SK-N-SH treated with all-trans-retinoic acid at 6 μM for 48 hours (cell line): ENCODE results near the gene ACAA1.

Experiments used
- ATAC-seq: fragments of 200-7000 bp; cut with Tn5 transposase; 3 replicates; pipeline ENCODE4 v1.9.1; 2020; ENCODE audit warnings: mild to moderate bottlenecking, moderate library complexity
- ARNTL ChIP-seq: fragments of 450-650 bp; formaldehyde crosslinking; IDR thresholded peaks from 2 replicates; pipeline ENCODE4 v1.5.0; 2020; ENCODE audit warnings: low read depth, mild to moderate bottlenecking, moderate library complexity, borderline replicate concordance
- BACH2 ChIP-seq: fragments of 250-450 bp; sonication (Bioruptor Pico); IDR thresholded peaks from 2 replicates; pipeline ENCODE4 v1.9.0; 2021; ENCODE audit warnings: mild to moderate bottlenecking, borderline replicate concordance
- CREB5 ChIP-seq: fragments of 250-450 bp; sonication (Bioruptor Pico); IDR thresholded peaks from 2 replicates; pipeline ENCODE4 v1.5.1; 2020; ENCODE audit warnings: low read depth, mild to moderate bottlenecking, moderate library complexity
- CSDC2 ChIP-seq: fragments of 250-450 bp; sonication (Bioruptor Pico); IDR thresholded peaks from 2 replicates; pipeline ENCODE4 v1.5.0; 2020; ENCODE audit warnings: mild to moderate bottlenecking, moderate library complexity
- CSRNP3 ChIP-seq: fragments of 250-450 bp; sonication (Bioruptor Pico); IDR thresholded peaks from 2 replicates; pipeline ENCODE4 v1.5.1; 2021; ENCODE audit warnings: mild to moderate bottlenecking, moderate library complexity
- ESRRG ChIP-seq: fragments of 250-450 bp; sonication (Bioruptor Pico); IDR thresholded peaks from 2 replicates; pipeline ENCODE4 v1.6.1; 2021; ENCODE audit warnings: mild to moderate bottlenecking
- GLIS3 ChIP-seq: fragments of 250-450 bp; sonication (Bioruptor Pico); IDR thresholded peaks from 2 replicates; pipeline ENCODE4 v1.5.0; 2020; ENCODE audit warnings: mild to moderate bottlenecking, moderate library complexity
- ISL1 ChIP-seq: fragments of 250-450 bp; sonication (Bioruptor Pico); IDR thresholded peaks from 2 replicates; pipeline ENCODE4 v2.1.2; 2022; ENCODE audit warnings: mild to moderate bottlenecking, moderate library complexity
- PATZ1 ChIP-seq: fragments of 250-450 bp; sonication (Bioruptor Pico); IDR thresholded peaks from 2 replicates; pipeline ENCODE4 v1.8.0; 2020; ENCODE audit warnings: mild to moderate bottlenecking, moderate library complexity, borderline replicate concordance
- POU6F1 ChIP-seq: fragments of 250-450 bp; sonication (Bioruptor Pico); IDR thresholded peaks from 2 replicates; pipeline ENCODE4 v1.8.0; 2021; ENCODE audit warnings: low read depth, mild to moderate bottlenecking, moderate library complexity, borderline replicate concordance
- PPARA ChIP-seq: fragments of 250-450 bp; sonication (Bioruptor Pico); IDR thresholded peaks from 2 replicates; pipeline ENCODE4 v1.5.0; 2020; ENCODE audit warnings: mild to moderate bottlenecking, borderline replicate concordance
- RARB ChIP-seq: fragments of 250-450 bp; sonication (Bioruptor Pico); IDR thresholded peaks from 2 replicates; pipeline ENCODE4 v1.8.0; 2021; ENCODE audit warnings: mild to moderate bottlenecking, moderate library complexity
- SNAI2 ChIP-seq: fragments of 250-450 bp; sonication (Bioruptor Pico); IDR thresholded peaks from 2 replicates; pipeline ENCODE4 v1.5.0; 2020; ENCODE audit warnings: mild to moderate bottlenecking, moderate library complexity
- TCF4 ChIP-seq: fragments of 250-450 bp; sonication (Bioruptor Pico); IDR thresholded peaks from 2 replicates; pipeline ENCODE4 v1.8.0; 2021; ENCODE audit warnings: mild to moderate bottlenecking, moderate library complexity, borderline replicate concordance
- TOX ChIP-seq: fragments of 250-450 bp; sonication (Bioruptor Pico); IDR thresholded peaks from 2 replicates; pipeline ENCODE4 v1.8.0; 2021; ENCODE audit warnings: mild to moderate bottlenecking, moderate library complexity, borderline replicate concordance
- ZC3H10 ChIP-seq: fragments of 250-450 bp; sonication (Bioruptor Pico); IDR thresholded peaks from 2 replicates; pipeline ENCODE4 v1.5.1; 2021; ENCODE audit warnings: mild to moderate bottlenecking, moderate library complexity
- ZFP3 ChIP-seq: fragments of 250-450 bp; sonication (Bioruptor Pico); IDR thresholded peaks from 2 replicates; pipeline ENCODE4 v1.5.0; 2020; ENCODE audit warnings: mild to moderate bottlenecking, moderate library complexity
- ZFP30 ChIP-seq: fragments of 450-650 bp; formaldehyde crosslinking; IDR thresholded peaks from 2 replicates; pipeline ENCODE4 v1.5.0; 2022; ENCODE audit warnings: mild to moderate bottlenecking, moderate library complexity
- ZNF565 ChIP-seq: fragments of 450-650 bp; formaldehyde crosslinking; conservative IDR thresholded peaks from 2 replicates; pipeline ENCODE4 v1.5.0; 2020; ENCODE audit warnings: low read depth, mild to moderate bottlenecking, moderate library complexity
- ZNF70 ChIP-seq: fragments of 450-650 bp; formaldehyde crosslinking; IDR thresholded peaks from 2 replicates; pipeline ENCODE4 v1.5.0; 2020; ENCODE audit warnings: mild to moderate bottlenecking, moderate library complexity
- ZNF8 ChIP-seq: fragments of 450-650 bp; formaldehyde crosslinking; IDR thresholded peaks from 2 replicates; pipeline ENCODE4 v1.5.0; 2020; ENCODE audit warnings: mild to moderate bottlenecking, moderate library complexity

Gene ACAA1

GRCh38 chr3:38170722-38171121 lies 33.8 kb upstream of the ACAA1 start:
- no peak for ATAC-seq
- TF ChIP-seq SNAI2 (CRISPR knock-in tag) (no peak), RARB (no peak), ESRRG (CRISPR knock-in tag) (no peak), BACH2 (CRISPR knock-in tag) (no peak), ZNF70 (CRISPR knock-in tag) (no peak), ZNF565 (CRISPR knock-in tag) (no peak), POU6F1 (CRISPR knock-in tag) (no peak), ARNTL (no peak)

GRCh38 chr3:38169027-38169317 lies 32.0 kb upstream of the ACAA1 start:
- ATAC-seq = no peak
- TF ChIP-seq TOX (no peak), ZC3H10 (CRISPR knock-in tag) (no peak), BACH2 (CRISPR knock-in tag) (no peak), TCF4 (CRISPR knock-in tag) (no peak), ZNF565 (CRISPR knock-in tag) (no peak), ISL1 (CRISPR knock-in tag) (no peak), ZNF8 (CRISPR knock-in tag) (no peak), ZFP30 (CRISPR knock-in tag) (no peak), CSRNP3 (no peak), GLIS3 (no peak), CSDC2 (CRISPR knock-in tag) (no peak), ZNF70 (CRISPR knock-in tag) (no peak), ARNTL (no peak), ESRRG (CRISPR knock-in tag) (no peak), ZFP3 (CRISPR knock-in tag) (no peak), CREB5 (CRISPR knock-in tag) (no peak), SNAI2 (CRISPR knock-in tag) (no peak), PPARA (CRISPR knock-in tag) (no peak)

- ATAC-seq = no peak
- peak; percentile 66; the same call in 1 of the 2 replicates for TF ChIP-seq PATZ1
- TF ChIP-seq ZFP3 (CRISPR knock-in tag) = no peak
- no peak for TF ChIP-seq CSDC2 (CRISPR knock-in tag)
- TF ChIP-seq ISL1 (CRISPR knock-in tag) = peak; percentile 48; the same call in 1 of the 2 replicates
- TF ChIP-seq POU6F1 (CRISPR knock-in tag) = no peak
- TF ChIP-seq, all 23 proteins: peak for 2
Measured at GRCh38 chr3:38168151-38169026, 31.5 kb upstream of the ACAA1 start.
